Measurements from ENCODE around the gene DCTN2.

GRCh38 chr12:57582440-57582839 is 35.4 kb upstream of the DCTN2 start:
- TF ChIP-seq CTCF (IDR thresholded peaks at IDR 0.05; ENCODE audit: low read depth, low read length, missing input control) (no peak), ZBTB33 (IDR thresholded peaks at IDR 0.05) (no peak), RAD21 (IDR thresholded peaks at IDR 0.05) (no peak)
- TF ChIP-seq, protein P1, sequence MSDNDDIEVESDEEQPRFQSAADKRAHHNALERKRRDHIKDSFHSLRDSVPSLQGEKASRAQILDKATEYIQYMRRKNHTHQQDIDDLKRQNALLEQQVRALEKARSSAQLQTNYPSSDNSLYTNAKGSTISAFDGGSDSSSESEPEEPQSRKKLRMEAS (IDR thresholded peaks at IDR 0.05) = no peak
